Fibroblast of peridontal ligament (primary cell): ENCODE results near the gene GUCY1B1.
"Not testable (repeated sequence)": the region's sequence is repeated elsewhere in the genome, so short reads cannot be mapped to it uniquely, and the experiment has no call there.

ENCODE experiments used
- DNase-seq: peaks from one replicate; pipeline ENCODE4 v3.0.0-alpha.2; 2010; ENCODE audit errors: extremely low read depth

Gene GUCY1B1

GRCh38 chr4:155761916-155762315 lies 3.1 kb downstream of the GUCY1B1 start:
- peak; percentile 21 for DNase-seq

- peak; percentile 76 for DNase-seq
Measured at GRCh38 chr4:155762334-155762733, 3.5 kb downstream of the GUCY1B1 start.

GRCh38 chr4:155763551-155763950 lies 4.7 kb downstream of the GUCY1B1 start:
- DNase-seq = no peak

GRCh38 chr4:155765149-155765548 lies 6.3 kb downstream of the GUCY1B1 start:
- DNase-seq = no peak

GRCh38 chr4:155766622-155767021 lies 7.8 kb downstream of the GUCY1B1 start:
- DNase-seq = no peak

GRCh38 chr4:155768370-155768769 lies 9.5 kb downstream of the GUCY1B1 start:
- no peak for DNase-seq

- DNase-seq = peak; percentile 42
Measured at GRCh38 chr4:155769090-155769489, 10.3 kb downstream of the GUCY1B1 start.

- DNase-seq = peak; percentile 67
Measured at GRCh38 chr4:155772459-155773195, 13.8 kb downstream of the GUCY1B1 start.

- no peak for DNase-seq
Measured at GRCh38 chr4:155773196-155773800, 14.5 kb downstream of the GUCY1B1 start.

GRCh38 chr4:155774033-155774432 lies 15.2 kb downstream of the GUCY1B1 start:
- no peak for DNase-seq

- DNase-seq = peak; percentile 93
Measured at GRCh38 chr4:155777971-155778735, 19.3 kb downstream of the GUCY1B1 start.

- peak; percentile 76 for DNase-seq
Measured at GRCh38 chr4:155780775-155781174, 22.0 kb downstream of the GUCY1B1 start.

- DNase-seq = no peak
Measured at GRCh38 chr4:155781249-155781831, 22.5 kb downstream of the GUCY1B1 start.

- no peak for DNase-seq
Measured at GRCh38 chr4:155784637-155785036, 25.8 kb downstream of the GUCY1B1 start.

GRCh38 chr4:155785828-155786227 lies 27.0 kb downstream of the GUCY1B1 start:
- no peak for DNase-seq

- peak; percentile 81 for DNase-seq
Measured at GRCh38 chr4:155787113-155787710, 28.4 kb downstream of the GUCY1B1 start.

- no peak for DNase-seq
Measured at GRCh38 chr4:155789391-155789790, 30.6 kb downstream of the GUCY1B1 start.

GRCh38 chr4:155789982-155790381 lies 31.2 kb downstream of the GUCY1B1 start:
- DNase-seq = no peak

GRCh38 chr4:155794589-155795236 lies 35.9 kb downstream of the GUCY1B1 start:
- no peak for DNase-seq

GRCh38 chr4:155795991-155796390 lies 37.2 kb downstream of the GUCY1B1 start:
- DNase-seq = peak; percentile 32

GRCh38 chr4:155797581-155797980 lies 38.8 kb downstream of the GUCY1B1 start:
- DNase-seq = not testable (repeated sequence)
